HG02870 (cell line): ENCODE measurements around the gene FYB1.

Experiments
- ATAC-seq: cut with Tn5 transposase; IDR thresholded peaks from one replicate; pipeline ENCODE4 v1.9.1; 2021; ENCODE audit warnings: mild to moderate bottlenecking, moderate library complexity; ENCODE audit not compliant: unreplicated experiment

The FYB1 gene

DNA sequence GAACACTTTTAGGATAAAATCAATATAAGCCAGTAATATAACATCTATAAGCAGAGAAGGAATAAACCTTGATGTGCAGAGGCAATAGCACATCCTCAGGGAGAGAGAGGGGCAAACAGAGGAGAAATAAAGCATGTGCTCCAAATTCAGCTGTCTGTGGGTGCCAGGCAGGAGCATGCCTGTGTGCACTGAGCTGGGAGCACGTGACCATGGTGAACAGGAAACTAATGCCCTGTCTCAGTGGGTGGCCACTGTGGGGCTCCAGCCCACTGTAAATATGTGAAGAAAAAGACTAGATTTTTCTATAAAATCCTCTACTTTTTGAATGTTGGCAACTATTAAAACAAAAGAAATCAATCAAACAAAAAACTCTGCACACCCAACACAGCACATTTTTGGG is 55.3 kb downstream of the FYB1 start:
- no peak for ATAC-seq

- ATAC-seq, result no peak
These were observed 57.8 kb downstream of the FYB1 start for GRCh38 chr5:39161578-39161977.

DNA sequence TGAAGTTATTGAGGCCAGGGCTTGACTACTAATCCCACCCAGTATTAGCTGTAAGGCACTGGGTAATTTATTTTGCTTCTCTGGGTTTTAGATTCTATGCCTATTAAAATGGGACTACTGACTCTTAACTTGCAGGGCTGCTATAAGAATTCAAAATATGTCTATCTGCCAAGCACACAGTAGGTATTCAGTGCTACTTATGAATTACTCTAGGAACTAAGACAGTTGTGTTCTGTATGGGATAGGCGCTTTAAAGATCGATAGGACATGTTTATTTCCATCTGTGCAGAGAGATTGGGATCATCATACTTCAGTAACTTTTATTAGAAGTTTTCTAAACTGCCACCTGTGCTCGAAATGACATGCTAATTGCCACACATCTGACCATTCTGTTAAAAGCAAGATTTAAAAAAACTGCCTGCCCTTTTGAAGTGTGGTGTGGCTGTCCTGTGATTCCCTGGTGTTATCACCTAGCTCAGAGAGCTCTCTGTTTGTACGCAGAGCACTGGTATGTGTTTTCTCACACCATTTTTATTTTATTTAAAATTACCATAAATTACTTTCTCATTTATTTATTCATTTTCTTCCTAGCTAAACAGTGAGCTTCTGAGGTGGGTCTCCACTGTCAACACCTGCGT is 58.7 kb downstream of the FYB1 start:
- no peak for ATAC-seq

- no peak for ATAC-seq
These were observed 59.4 kb downstream of the FYB1 start for GRCh38 chr5:39159811-39160490.

DNA sequence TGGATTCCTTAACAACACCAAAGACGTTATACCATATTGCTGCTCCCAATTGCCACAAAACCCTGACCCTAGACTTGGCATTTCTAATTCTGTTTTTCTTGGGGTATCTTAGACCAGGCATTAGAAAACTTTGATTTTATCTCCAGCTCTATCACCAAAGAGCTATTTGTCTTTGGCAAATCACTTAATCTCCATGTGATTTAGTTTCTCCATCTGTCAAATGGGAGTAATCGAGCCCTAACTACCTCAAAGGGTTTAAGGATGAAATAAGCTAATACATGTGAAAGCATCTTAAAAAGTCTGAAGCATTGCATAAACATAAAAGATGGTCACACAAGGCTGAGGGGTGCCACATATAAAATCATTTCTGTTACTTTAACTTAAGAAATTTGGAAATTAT is 60.6 kb downstream of the FYB1 start:
- ATAC-seq, result no peak

- no peak for ATAC-seq
These were observed 61.2 kb downstream of the FYB1 start for GRCh38 chr5:39158127-39158593.

DNA sequence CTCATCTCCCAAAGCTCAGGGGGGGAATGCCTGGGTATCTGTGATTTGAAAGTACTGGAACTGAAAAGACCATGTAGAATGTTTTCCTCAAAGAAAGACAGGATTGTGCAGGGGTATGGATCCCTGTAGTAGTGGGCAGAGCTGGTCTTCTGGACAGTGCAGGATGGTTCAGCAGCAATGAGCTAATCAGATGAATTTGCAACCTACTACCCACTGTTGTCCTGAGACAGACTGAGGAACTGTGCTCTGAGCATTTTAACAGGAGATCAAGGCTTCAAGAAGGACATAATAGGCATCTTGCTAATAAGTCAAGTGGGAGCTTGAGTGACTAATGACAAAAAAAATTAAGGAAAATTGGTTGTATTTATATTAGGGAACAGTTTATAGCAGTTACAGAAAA is 61.7 kb downstream of the FYB1 start:
- ATAC-seq, result no peak

GRCh38 chr5:39156082-39156481 is 63.3 kb downstream of the FYB1 start:
- no peak for ATAC-seq

- no peak for ATAC-seq
These were observed 67.6 kb downstream of the FYB1 start for GRCh38 chr5:39151745-39152144.

DNA sequence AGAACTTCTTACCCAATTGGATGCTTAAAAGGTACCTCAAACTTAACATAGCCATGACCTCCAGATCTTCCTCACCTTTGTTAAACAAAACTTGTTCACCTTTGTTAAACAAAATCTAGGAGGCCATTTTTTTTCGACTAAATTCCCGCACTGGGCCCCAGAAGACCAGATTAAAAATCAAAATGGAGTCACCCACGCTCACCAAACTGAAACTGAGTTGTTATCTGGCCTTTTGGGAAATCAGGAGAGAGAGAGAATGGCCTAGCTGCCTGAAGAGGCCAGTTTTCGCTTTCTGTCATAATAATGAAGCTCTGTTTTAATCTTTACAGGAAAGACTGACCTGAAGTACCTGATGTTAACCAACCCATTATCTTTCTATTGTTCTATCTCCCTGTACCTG is 69.4 kb downstream of the FYB1 start:
- ATAC-seq, result no peak

DNA sequence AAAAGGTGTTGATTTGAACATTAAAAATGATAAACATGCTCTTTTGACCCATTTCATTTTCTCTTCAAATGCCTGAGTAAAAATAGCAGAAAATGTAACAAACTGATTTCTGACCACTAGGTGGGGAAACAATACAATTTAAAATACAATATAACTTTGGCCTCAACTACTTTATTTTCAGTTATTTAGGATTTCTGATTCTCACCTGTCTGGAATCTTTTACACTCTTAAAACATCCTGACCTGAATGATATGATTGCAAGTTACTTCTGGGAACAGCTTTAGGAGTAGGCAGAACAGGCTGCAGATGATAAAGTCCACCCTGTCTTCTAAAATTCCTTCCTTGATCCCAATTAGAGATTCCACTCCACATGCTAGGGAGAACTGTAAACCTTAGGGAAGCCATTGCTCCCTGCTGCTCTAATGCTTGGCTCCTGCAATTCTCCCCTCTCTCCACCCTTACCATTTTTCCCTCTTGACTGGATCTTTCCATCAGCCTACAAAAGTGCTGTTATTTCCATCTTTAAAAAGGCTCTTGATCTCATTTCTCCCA is 70.3 kb downstream of the FYB1 start:
- ATAC-seq, result no peak

- ATAC-seq, result no peak
These were observed 72.4 kb downstream of the FYB1 start for GRCh38 chr5:39146831-39147540.

GRCh38 chr5:39143151-39143860 is 76.1 kb downstream of the FYB1 start:
- ATAC-seq, result no peak

DNA sequence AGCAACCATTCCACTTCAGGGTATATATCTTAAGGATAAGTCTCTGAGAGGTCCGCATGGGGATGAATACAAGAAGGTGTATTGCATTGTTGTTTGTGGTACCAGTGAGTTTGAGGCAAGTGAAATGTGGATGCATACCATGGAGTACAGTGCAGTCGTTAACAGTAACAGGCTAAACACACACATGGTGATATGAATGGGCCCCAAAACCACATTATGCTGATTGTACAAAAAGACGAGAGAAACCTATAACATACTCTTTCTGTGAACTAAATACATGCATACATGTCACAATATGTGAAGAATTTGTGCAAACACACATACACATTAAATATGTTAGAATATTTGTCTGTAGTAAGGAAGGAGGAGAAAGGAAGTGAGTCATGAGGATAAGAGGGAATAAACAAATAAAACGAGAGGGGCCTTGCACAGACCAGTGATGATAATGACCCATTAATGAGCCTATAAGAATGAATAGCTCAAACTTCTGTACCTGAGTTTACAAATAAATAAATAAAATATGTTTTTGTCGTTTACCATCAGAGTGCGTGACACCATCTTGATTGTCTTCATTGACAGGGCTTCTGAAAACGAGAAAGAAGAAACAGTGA is 78.7 kb downstream of the FYB1 start:
- no peak for ATAC-seq

DNA sequence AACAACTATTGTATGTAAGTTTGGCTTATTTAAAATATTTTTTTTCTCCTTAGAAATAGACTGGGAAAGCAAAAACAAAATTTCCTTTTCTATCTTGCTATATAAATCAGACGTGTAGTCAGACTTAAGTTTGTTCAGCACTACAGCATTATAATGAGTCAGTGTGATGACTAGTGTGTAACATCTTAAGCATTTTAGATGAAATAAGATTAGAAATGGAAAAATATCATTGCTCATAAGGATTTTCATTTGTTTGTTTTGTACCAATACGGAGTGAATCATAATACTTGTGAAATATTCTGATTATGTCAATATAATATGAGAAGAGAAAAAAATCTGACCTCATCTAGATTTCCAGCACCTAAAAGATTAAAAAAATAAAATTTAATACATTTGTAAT is 80.5 kb downstream of the FYB1 start:
- ATAC-seq, result no peak

DNA sequence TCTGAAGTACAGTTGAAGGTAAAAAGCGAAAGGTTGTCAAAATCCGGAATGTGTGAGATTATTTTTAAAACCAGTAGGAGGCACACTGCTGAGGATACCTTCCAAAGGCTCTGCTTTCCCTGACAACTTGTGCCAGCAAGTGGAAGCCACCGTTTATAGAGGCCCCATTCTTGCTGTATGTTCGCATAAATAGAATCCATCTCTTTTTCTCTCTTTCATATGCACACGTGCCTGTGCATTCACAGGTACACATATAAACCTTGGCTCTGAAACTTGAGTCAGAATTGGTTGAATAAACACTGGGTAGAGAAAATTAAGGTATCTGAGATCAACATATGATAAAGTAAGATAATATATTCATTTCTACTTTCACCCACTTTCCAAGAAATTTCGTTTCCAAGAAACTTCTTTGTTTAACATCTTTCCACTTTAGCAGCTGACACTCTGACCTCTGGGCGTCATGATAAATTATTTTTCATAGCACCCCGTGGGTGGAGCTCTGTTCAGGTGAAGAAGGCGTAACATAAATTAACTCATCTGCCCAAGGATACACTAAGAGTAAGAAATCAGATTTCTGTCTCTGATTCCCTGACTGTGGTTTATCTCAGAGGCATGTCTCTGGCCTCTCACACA is 81.4 kb downstream of the FYB1 start:
- no peak for ATAC-seq

DNA sequence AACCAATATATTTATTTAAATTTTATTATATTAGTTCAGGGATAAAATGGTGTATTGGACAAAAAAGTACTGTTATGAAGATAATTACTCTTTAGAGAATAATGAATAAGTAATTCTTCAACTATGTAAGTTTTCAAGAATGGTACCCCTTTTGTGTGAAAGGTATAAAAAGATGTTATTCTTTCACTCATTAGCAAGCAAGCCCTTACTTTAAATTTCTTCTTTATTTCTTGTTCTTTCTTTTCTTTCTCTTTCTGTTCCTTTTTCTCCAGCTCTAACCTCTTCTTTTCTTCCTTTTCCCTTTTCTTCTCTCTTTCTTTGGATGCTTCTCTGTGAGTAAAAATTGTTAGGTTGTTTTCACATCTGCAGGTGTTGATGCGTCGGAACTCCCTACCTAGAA is 82.0 kb downstream of the FYB1 start:
- no peak for ATAC-seq

- no peak for ATAC-seq
These were observed 86.6 kb downstream of the FYB1 start for GRCh38 chr5:39132792-39133191.

DNA sequence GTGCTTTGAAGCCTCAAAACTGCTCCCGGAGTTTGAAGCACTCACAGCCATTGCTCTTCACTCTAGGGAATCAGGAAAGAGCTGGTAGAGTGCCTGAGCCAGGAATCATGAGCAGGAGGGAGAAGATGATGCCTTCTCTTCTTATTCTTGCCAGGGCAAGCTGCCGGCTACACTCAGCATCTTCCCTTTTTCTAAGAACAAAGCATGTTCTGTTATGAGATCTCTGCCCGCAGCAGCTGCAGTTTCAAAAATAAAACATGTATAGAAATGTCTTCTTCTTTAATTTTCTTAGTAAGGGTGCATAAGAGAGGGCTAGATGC is 87.3 kb downstream of the FYB1 start:
- ATAC-seq, result no peak
